ENCODE measurements around the gene LBH.

- no peak for TF ChIP-seq YY1 (IDR thresholded peaks at IDR 0.05; ENCODE audit: low read depth)
- peak; percentile 8; the same call in 1 of the 2 replicates for TF ChIP-seq USF1 (IDR thresholded peaks at IDR 0.05; ENCODE audit: borderline replicate concordance, low read depth)
- TF ChIP-seq CTCF (IDR thresholded peaks at IDR 0.05): no peak
- TF ChIP-seq RCOR1 (IDR thresholded peaks at IDR 0.05; ENCODE audit: low read length): no peak
- no peak; the same call in 1 of the 2 replicates for TF ChIP-seq POLR2AphosphoS5 (IDR thresholded peaks at IDR 0.05; ENCODE audit: low read depth, low read length)
- TF ChIP-seq EZH2phosphoT487 (IDR thresholded peaks at IDR 0.05; ENCODE audit: borderline replicate concordance, low read depth): no peak
These were observed 21.7 kb downstream of the LBH start for GRCh38 chr2:30252723-30253701.

All from SK-N-SH (cell line).